ENCODE measurements around the gene LIN54.
"Not testable (repeated sequence)": the region's sequence is repeated elsewhere in the genome, so short reads cannot be mapped to it uniquely, and the experiment has no call there.

Gene LIN54

GRCh38 chr4:83013420-83013867 is 2.8 kb upstream of the LIN54 start:
- H3K4me1 ChIP-seq, result peaks cover 27% of the 10 kb centered on the region
- 0 out of 2 replicates have a peak, but pooled peaks cover 4% of the 10 kb centered on the region for H4K20me1 ChIP-seq
- H3K9me3 ChIP-seq, result no peaks in the 10 kb centered on the region
- H3K36me3 ChIP-seq, result no peaks in the 10 kb centered on the region
- no peaks in the 10 kb centered on the region for H3K27me3 ChIP-seq
- no peak for TF ChIP-seq Cebpa-rat (IDR thresholded peaks at IDR 0.05)
- peak overlapping the region; percentile 76 for H3K27ac ChIP-seq
- H3K9ac ChIP-seq, result peak overlapping the region; percentile 77
- peak overlapping the region; percentile 49 for H3K4me2 ChIP-seq
- H3K4me3 ChIP-seq, result peak overlapping the region; percentile 98

GRCh38 chr4:83012687-83013419 is 2.2 kb upstream of the LIN54 start:
- Histone ChIP-seq H3K4me1 (peaks cover 33% of the 10 kb centered on the region), H3K9ac (peak overlapping the region; percentile 88), H4K20me1 (0 out of 2 replicates have a peak, but pooled peaks cover 4% of the 10 kb centered on the region), H3K4me3 (peak overlapping the region; percentile 98), H3K36me3 (no peaks in the 10 kb centered on the region), H3K9me3 (no peaks in the 10 kb centered on the region), H3K4me2 (peak overlapping the region; percentile 92), H3K27me3 (no peaks in the 10 kb centered on the region), H3K27ac (peak overlapping the region; percentile 89)
- TF ChIP-seq Cebpa-rat (IDR thresholded peaks at IDR 0.05), result no peak

- Histone ChIP-seq H3K4me3 (peak overlapping the region; percentile 98), H3K4me2 (peak overlapping the region; percentile 92), H3K9me3 (no peaks in the 10 kb centered on the region), H3K27ac (peak overlapping the region; percentile 89), H4K20me1 (0 out of 2 replicates have a peak, but pooled peaks cover 4% of the 10 kb centered on the region), H3K9ac (peak overlapping the region; percentile 88), H3K4me1 (peaks cover 39% of the 10 kb centered on the region), H3K36me3 (no peaks in the 10 kb centered on the region), H3K27me3 (no peaks in the 10 kb centered on the region)
- no peak for TF ChIP-seq Cebpa-rat (IDR thresholded peaks at IDR 0.05)
Measured at GRCh38 chr4:83012200-83012686, 1.6 kb upstream of the LIN54 start.

- H3K27me3 ChIP-seq, result no peaks in the 10 kb centered on the region
- peak overlapping the region; percentile 89 for H3K27ac ChIP-seq
- H4K20me1 ChIP-seq, result 0 out of 2 replicates have a peak, but pooled peaks cover 4% of the 10 kb centered on the region
- no peaks in the 10 kb centered on the region for H3K9me3 ChIP-seq
- peak overlapping the region; percentile 92 for H3K4me2 ChIP-seq
- H3K4me1 ChIP-seq, result peaks cover 39% of the 10 kb centered on the region
- H3K36me3 ChIP-seq, result no peaks in the 10 kb centered on the region
- peak overlapping the region; percentile 88 for H3K9ac ChIP-seq
- no peak for TF ChIP-seq Cebpa-rat (IDR thresholded peaks at IDR 0.05)
- H3K4me3 ChIP-seq, result peak overlapping the region; percentile 98
Measured at GRCh38 chr4:83011689-83012199, 1.1 kb upstream of the LIN54 start.

- peak overlapping the region; percentile 98 for H3K4me3 ChIP-seq
- H3K4me1 ChIP-seq, result peaks cover 39% of the 10 kb centered on the region
- H3K9ac ChIP-seq, result peak overlapping the region; percentile 91
- peak overlapping the region; percentile 92 for H3K4me2 ChIP-seq
- no peaks in the 10 kb centered on the region for H3K27me3 ChIP-seq
- peak overlapping the region; percentile 92 for H3K27ac ChIP-seq
- H4K20me1 ChIP-seq, result 0 out of 2 replicates have a peak, but pooled peaks cover 4% of the 10 kb centered on the region
- no peak for TF ChIP-seq Cebpa-rat (IDR thresholded peaks at IDR 0.05)
- peaks cover 11% of the 10 kb centered on the region; the same call in 1 of the 2 replicates for H3K36me3 ChIP-seq
- no peaks in the 10 kb centered on the region for H3K9me3 ChIP-seq
Measured at GRCh38 chr4:83010111-83010521, 507 bp downstream of the LIN54 start.

GRCh38 chr4:83009529-83009928 is 1.1 kb downstream of the LIN54 start:
- Histone ChIP-seq H3K4me3 (peak overlapping the region; percentile 98), H3K27ac (peak overlapping the region; percentile 92)

GRCh38 chr4:83003044-83003791 is 7.4 kb downstream of the LIN54 start:
- H3K4me2 ChIP-seq, H3K9ac ChIP-seq, H3K4me3 ChIP-seq, H3K27me3 ChIP-seq, H3K27ac ChIP-seq, H3K9me3 ChIP-seq: not testable (repeated sequence)
- Histone ChIP-seq H4K20me1 (peaks cover 15% of the 10 kb centered on the region; the same call in 1 of the 2 replicates), H3K4me1 (peaks cover 16% of the 10 kb centered on the region), H3K36me3 (peaks cover 58% of the 10 kb centered on the region)

More at GRCh38 chr4:83009529-83009928, 1.1 kb downstream of the LIN54 start:
- H3K9ac ChIP-seq, result peak overlapping the region; percentile 91
- no peaks in the 10 kb centered on the region for H3K27me3 ChIP-seq
- peak overlapping the region; percentile 92 for H3K4me2 ChIP-seq
- H3K36me3 ChIP-seq, result peaks cover 17% of the 10 kb centered on the region
- H3K4me1 ChIP-seq, result peaks cover 39% of the 10 kb centered on the region
- H3K9me3 ChIP-seq, result no peaks in the 10 kb centered on the region
- TF ChIP-seq Cebpa-rat (IDR thresholded peaks at IDR 0.05), result no peak
- H4K20me1 ChIP-seq, result 0 out of 2 replicates have a peak, but pooled peaks cover 4% of the 10 kb centered on the region

- no peak overlapping the region for H3K4me3 ChIP-seq
- TF ChIP-seq Cebpa-rat (IDR thresholded peaks at IDR 0.05), result no peak
- H3K36me3 ChIP-seq, result peaks cover 58% of the 10 kb centered on the region
- H3K9ac ChIP-seq, result no peak overlapping the region
- no peak overlapping the region for H3K27ac ChIP-seq
- no peaks in the 10 kb centered on the region for H3K9me3 ChIP-seq
- H3K27me3 ChIP-seq, result no peaks in the 10 kb centered on the region
- H4K20me1 ChIP-seq, result peaks cover 15% of the 10 kb centered on the region; the same call in 1 of the 2 replicates
- H3K4me1 ChIP-seq, result peaks cover 7% of the 10 kb centered on the region; the same call in 1 of the 2 replicates
- no peak overlapping the region for H3K4me2 ChIP-seq
Measured at GRCh38 chr4:83002329-83002728, 8.3 kb downstream of the LIN54 start.

- no peak overlapping the region for H3K9ac ChIP-seq
- H3K9me3 ChIP-seq, result no peaks in the 10 kb centered on the region
- peaks cover 43% of the 10 kb centered on the region for H3K36me3 ChIP-seq
- peaks cover 6% of the 10 kb centered on the region; the same call in 1 of the 2 replicates for H3K4me1 ChIP-seq
- H3K4me2 ChIP-seq, result no peak overlapping the region
- no peaks in the 10 kb centered on the region for H3K27me3 ChIP-seq
- peaks cover 15% of the 10 kb centered on the region; the same call in 1 of the 2 replicates for H4K20me1 ChIP-seq
- H3K27ac ChIP-seq, result no peak overlapping the region
- H3K4me3 ChIP-seq, result no peak overlapping the region
- no peak for TF ChIP-seq Cebpa-rat (IDR thresholded peaks at IDR 0.05)
Measured at GRCh38 chr4:82998898-82999297, 11.7 kb downstream of the LIN54 start.

All from BLaER1 (cell line).